HG03095 (cell line): ENCODE measurements around the gene CPB1.
"Not testable (repeated sequence)": the region's sequence is repeated elsewhere in the genome, so short reads cannot be mapped to it uniquely, and the experiment has no call there.

Source experiments
- ATAC-seq: cut with Tn5 transposase; IDR thresholded peaks from one replicate; pipeline ENCODE4 v1.9.1; 2021; ENCODE audit warnings: moderate library complexity; ENCODE audit not compliant: unreplicated experiment

Gene CPB1

GRCh38 chr3:148827585-148827984 lies at the start of gene CPB1:
CPB1 (plus strand) TSS chr3:148827811; CDS start chr3:148827824, 13 bp downstream.
- no peak for ATAC-seq

- no peak for ATAC-seq
Measured at GRCh38 chr3:148778926-148779325, 48.7 kb upstream of the CPB1 start.

- ATAC-seq = not testable (repeated sequence)
Measured at GRCh38 chr3:148785026-148785425, 42.6 kb upstream of the CPB1 start.

GRCh38 chr3:148786159-148786558 lies 41.5 kb upstream of the CPB1 start:
- not testable (repeated sequence) for ATAC-seq

- ATAC-seq = no peak
Measured at GRCh38 chr3:148789146-148789545, 38.5 kb upstream of the CPB1 start.

- ATAC-seq = no peak
Measured at GRCh38 chr3:148789906-148790305, 37.7 kb upstream of the CPB1 start.

- ATAC-seq = no peak
Measured at GRCh38 chr3:148790370-148790769, 37.2 kb upstream of the CPB1 start.

- no peak for ATAC-seq
Measured at GRCh38 chr3:148790851-148791735, 36.5 kb upstream of the CPB1 start.

GRCh38 chr3:148791920-148792319 lies 35.7 kb upstream of the CPB1 start:
- ATAC-seq = no peak

- no peak for ATAC-seq
Measured at GRCh38 chr3:148792516-148792915, 35.1 kb upstream of the CPB1 start.

GRCh38 chr3:148796799-148797198 lies 30.8 kb upstream of the CPB1 start:
- no peak for ATAC-seq

- ATAC-seq = no peak
Measured at GRCh38 chr3:148797795-148798194, 29.8 kb upstream of the CPB1 start.

GRCh38 chr3:148800414-148800813 lies 27.2 kb upstream of the CPB1 start:
- no peak for ATAC-seq

- ATAC-seq = no peak
Measured at GRCh38 chr3:148809835-148810234, 17.8 kb upstream of the CPB1 start.

- ATAC-seq = no peak
Measured at GRCh38 chr3:148815316-148816110, 12.1 kb upstream of the CPB1 start.

- no peak for ATAC-seq
Measured at GRCh38 chr3:148816427-148816826, 11.2 kb upstream of the CPB1 start.

- no peak for ATAC-seq
Measured at GRCh38 chr3:148816981-148817525, 10.6 kb upstream of the CPB1 start.

- no peak for ATAC-seq
Measured at GRCh38 chr3:148820361-148821245, 7.0 kb upstream of the CPB1 start.

- ATAC-seq = no peak
Measured at GRCh38 chr3:148823026-148823425, 4.6 kb upstream of the CPB1 start.

- no peak for ATAC-seq
Measured at GRCh38 chr3:148825476-148825875, 2.1 kb upstream of the CPB1 start.
